RWPE1 (cell line): ENCODE results near the gene RIMBP2.
"Not testable (repeated sequence)": the region's sequence is repeated elsewhere in the genome, so short reads cannot be mapped to it uniquely, and the experiment has no call there.

Experiments
- CTCF ChIA-PET: fragments of 350-600 bp; sonication (Branson Sonifier 250); formaldehyde crosslinking; extraction: SDS; loops from one replicate; lab custom pipeline; 2021; lab: Yijun Ruan, JAX
- POLR2A ChIA-PET: fragments of 400-600 bp; formaldehyde crosslinking; extraction: SDS; loops from one replicate; lab custom pipeline; 2020; ENCODE audit warnings: antibody characterized with exemption; ENCODE audit not compliant: low non-redundant PET; lab: Yijun Ruan, JAX
- DNase-seq: peaks from one replicate; pipeline ENCODE4 v3.0.0; 2012; ENCODE audit warnings: low spot score
- H3K27ac ChIP-seq: fragments of 450-650 bp; 2 replicates; pipeline ENCODE4 v1.5.1; 2017
- CTCF ChIP-seq: fragments of 450-650 bp; conservative IDR thresholded peaks from 2 replicates; pipeline ENCODE4 v1.5.1; 2017; ENCODE audit warnings: low read depth, mild to moderate bottlenecking

RIMBP2 gene

GRCh38 chr12:130587966-130588365 lies 128.1 kb downstream of the RIMBP2 start:
- H3K27ac ChIP-seq, result no peak overlapping the region
- CTCF ChIA-PET, result no interaction called here

DNA sequence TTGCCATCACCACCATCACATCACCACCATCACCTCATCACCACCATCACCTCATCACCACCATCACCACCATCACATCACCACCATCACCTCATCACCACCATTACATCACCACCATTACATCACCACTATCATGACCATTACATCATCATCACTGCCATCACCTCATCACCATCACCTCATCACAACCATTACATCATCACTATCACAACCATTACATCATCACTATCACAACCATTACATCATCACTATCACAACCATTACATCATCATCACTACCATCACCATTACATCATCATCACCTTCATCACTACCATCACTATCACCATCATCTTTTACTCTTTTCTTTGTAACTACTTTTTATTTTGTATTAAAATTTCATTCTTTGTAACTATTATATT lies 131.6 kb downstream of the RIMBP2 start:
- DNase-seq, POLR2A ChIA-PET: not testable (repeated sequence)

More at GRCh38 chr12:130587966-130588365, 128.1 kb downstream of the RIMBP2 start:
- POLR2A ChIA-PET, result no interaction called here
- TF ChIP-seq CTCF, result no peak
- no peak for DNase-seq

GRCh38 chr12:130583800-130584199 lies 132.3 kb downstream of the RIMBP2 start:
- TF ChIP-seq CTCF, result no peak
- ChIA-PET POLR2A (no interaction called here), CTCF (no interaction called here)
- no peak for DNase-seq
- H3K27ac ChIP-seq, result no peak overlapping the region

More for the DNA sequence above, 131.6 kb downstream of the RIMBP2 start:
- CTCF ChIA-PET, H3K27ac ChIP-seq: not testable (repeated sequence)

DNA sequence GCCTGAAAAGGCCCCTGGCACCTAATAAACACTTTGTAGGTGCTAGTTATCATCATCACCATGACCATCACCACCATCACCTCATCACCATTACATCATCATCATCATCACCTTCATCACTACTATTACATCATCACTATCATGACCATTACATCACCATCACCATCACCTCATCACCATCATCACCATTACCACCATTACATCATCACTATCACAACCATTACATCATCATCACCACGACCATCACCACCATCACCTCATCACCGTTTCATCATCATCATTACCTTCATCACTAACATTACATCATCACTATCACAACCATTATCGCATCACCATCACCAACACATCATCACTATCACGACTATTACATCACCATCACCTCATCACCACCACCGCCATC lies 132.8 kb downstream of the RIMBP2 start:
- POLR2A ChIA-PET, result no interaction called here
- no peak for TF ChIP-seq CTCF
- H3K27ac ChIP-seq, result no peak overlapping the region
- DNase-seq, result no peak
- CTCF ChIA-PET, result no interaction called here

GRCh38 chr12:130582286-130582685 lies 133.8 kb downstream of the RIMBP2 start:
- POLR2A ChIA-PET, result no interaction called here
- CTCF ChIA-PET, result no interaction called here
- no peak for TF ChIP-seq CTCF
- no peak overlapping the region for H3K27ac ChIP-seq
- DNase-seq, result no peak

GRCh38 chr12:130581782-130582181 lies 134.3 kb downstream of the RIMBP2 start:
- POLR2A ChIA-PET, result no interaction called here
- H3K27ac ChIP-seq, result no peak overlapping the region
- CTCF ChIA-PET, result no interaction called here
- no peak for DNase-seq
- TF ChIP-seq CTCF, result no peak

DNA sequence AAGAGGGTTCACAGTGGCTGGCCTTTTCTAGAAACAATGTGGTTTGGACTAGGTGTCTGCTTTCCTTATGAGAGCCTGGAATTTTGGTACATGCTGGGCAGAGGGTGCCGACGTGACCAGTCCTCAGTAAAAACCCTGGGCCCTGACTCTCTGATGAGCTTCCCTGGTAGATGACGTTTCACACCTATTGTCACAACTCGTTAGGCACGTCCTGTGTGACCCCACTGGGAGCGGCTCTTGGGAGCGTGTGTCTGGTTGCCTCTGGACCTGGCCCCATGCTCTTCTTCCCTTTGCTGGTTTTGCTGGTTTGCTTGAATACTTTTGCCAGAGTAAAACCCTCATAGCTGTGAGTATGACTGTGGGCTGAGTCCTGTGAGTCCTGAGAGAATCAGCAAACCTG lies 136.9 kb downstream of the RIMBP2 start:
- TF ChIP-seq CTCF, result no peak
- no peak overlapping the region for H3K27ac ChIP-seq
- no peak for DNase-seq
- POLR2A ChIA-PET, result no interaction called here
- CTCF ChIA-PET, result no interaction called here
